HAP-1 (cell line): ENCODE results near the gene ISLR2.
"Not testable (repeated sequence)": the region's sequence is repeated elsewhere in the genome, so short reads cannot be mapped to it uniquely, and the experiment has no call there.

Experiments used
- DNase-seq, 2 experiments: peaks; one replicate each; pipeline ENCODE4 v3.0.0-alpha.2; 2016 to 2020; ENCODE audit warnings: low spot score in 2 of 2
- H3K27me3 ChIP-seq: fragments of 250-450 bp; sonication (Bioruptor Pico); 2 replicates; pipeline ENCODE4 v1.5.1; 2020; ENCODE audit warnings: low read depth, mild to moderate bottlenecking, moderate library complexity
- H3K36me3 ChIP-seq: fragments of 250-450 bp; sonication (Bioruptor Pico); replicated peaks from 2 replicates; pipeline ENCODE4 v1.5.1; 2020; ENCODE audit warnings: mild to moderate bottlenecking
- H3K4me1 ChIP-seq: fragments of 250-450 bp; sonication (Bioruptor Pico); 2 replicates; pipeline ENCODE4 v1.5.1; 2020; ENCODE audit warnings: mild to moderate bottlenecking
- H3K4me3 ChIP-seq: fragments of 250-450 bp; sonication (Bioruptor Pico); 2 replicates; pipeline ENCODE4 v1.5.1; 2020; ENCODE audit warnings: mild to moderate bottlenecking, moderate library complexity
- H3K9me3 ChIP-seq: fragments of 250-450 bp; sonication (Bioruptor Pico); 2 replicates; pipeline ENCODE4 v1.5.1; 2020; ENCODE audit warnings: mild to moderate bottlenecking, moderate library complexity
- in situ Hi-C: fragments of 300-500 bp; cut with MboI; formaldehyde crosslinking; loops from 3 replicates; pipeline ENCODE4 v1.14.3; 2020; ENCODE audit warnings: low sequenced_read_pairs, inconsistent platforms, mixed read lengths

ISLR2 gene

DNA sequence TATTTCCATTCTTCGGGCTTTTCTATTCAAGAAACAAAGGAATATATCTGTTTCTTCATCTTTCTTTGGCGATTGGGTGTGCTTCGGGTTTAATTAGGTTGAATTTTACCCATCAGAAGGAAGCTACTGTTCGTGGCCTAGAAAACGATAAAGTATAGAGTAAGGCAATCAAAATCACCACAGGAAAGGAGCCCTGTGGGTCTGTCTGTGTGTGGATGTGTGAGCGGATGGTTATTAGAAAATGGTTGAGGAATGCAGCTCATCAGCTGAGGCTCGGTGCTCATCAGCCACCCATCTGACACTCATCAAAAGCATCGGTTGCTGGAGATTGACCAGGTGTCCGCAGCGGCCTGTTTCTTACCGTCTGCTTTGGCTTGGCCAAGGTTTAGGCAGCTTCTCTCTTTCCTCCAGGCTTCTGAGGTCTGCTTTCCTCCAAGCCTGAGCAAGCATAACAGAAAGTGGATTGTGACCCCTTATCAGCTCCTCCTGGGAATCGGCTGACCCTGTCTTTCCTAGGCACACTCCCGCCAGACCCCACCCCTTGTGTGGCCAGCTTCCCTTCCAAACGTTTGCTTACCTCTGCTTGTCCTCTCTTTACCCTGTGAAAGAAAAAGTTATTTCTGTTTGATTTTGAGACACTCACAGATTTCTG is 25.5 kb downstream of the ISLR2 start:
- Histone ChIP-seq H3K36me3 (no peaks in the 10 kb centered on the region), H3K9me3 (no peaks in the 10 kb centered on the region), H3K4me1 (no peaks in the 10 kb centered on the region), H3K4me3 (no peak overlapping the region), H3K27me3 (peaks cover 4% of the 10 kb centered on the region; the same call in 1 of the 2 replicates)
- in situ Hi-C loops, result no loop called here
- DNase-seq, result no peak

- DNase-seq, result no peak
- Histone ChIP-seq H3K36me3 (no peaks in the 10 kb centered on the region), H3K4me3 (no peak overlapping the region), H3K4me1 (no peaks in the 10 kb centered on the region), H3K27me3 (peaks cover 4% of the 10 kb centered on the region; the same call in 1 of the 2 replicates), H3K9me3 (no peaks in the 10 kb centered on the region)
- in situ Hi-C loops, result no loop called here
Measured at GRCh38 chr15:74156678-74157411, 26.5 kb downstream of the ISLR2 start.

GRCh38 chr15:74157868-74158827 is 27.8 kb downstream of the ISLR2 start:
- in situ Hi-C loops, result no loop called here
- Histone ChIP-seq H3K4me1 (no peaks in the 10 kb centered on the region), H3K4me3 (no peak overlapping the region), H3K27me3 (peaks cover 4% of the 10 kb centered on the region; the same call in 1 of the 2 replicates), H3K36me3 (no peaks in the 10 kb centered on the region), H3K9me3 (no peaks in the 10 kb centered on the region)
- DNase-seq, result no peak

DNA sequence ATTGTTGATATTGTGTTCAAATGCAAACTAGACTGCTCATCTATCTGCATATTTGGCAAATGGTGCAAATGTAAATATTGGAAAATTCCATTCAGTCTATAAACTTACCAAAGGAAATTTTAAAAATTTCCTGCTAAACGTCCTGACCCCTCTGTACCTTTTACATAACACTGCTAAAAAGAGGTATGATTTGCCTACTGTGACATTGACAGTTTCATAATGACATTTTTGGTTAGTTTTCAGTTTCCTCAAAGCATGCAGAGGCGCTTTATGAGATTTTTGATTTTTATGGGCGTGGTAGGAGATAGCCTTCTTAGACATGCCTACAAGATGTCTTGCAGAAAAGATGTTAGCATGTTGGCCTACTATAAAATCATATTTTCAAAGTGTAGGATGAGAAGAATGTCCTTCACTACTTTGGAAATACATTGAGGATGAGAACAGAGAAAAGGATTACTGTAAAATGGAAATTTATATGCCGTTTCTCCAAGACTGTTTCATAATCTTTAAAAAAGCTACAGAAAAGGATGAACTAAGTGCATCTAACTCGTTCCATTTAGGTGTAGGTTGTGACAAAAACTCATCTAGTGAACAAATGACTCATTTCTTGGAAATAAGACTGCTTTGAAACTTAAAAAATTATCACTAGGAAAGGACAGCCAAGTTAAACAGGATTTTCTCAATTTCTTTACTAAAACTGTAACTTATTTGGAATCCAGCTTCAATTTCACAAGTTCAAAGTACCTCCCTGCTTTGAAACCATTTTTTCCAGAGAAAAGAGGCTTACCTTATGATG is 28.7 kb downstream of the ISLR2 start:
- no peak for DNase-seq
- H3K36me3 ChIP-seq, result no peaks in the 10 kb centered on the region
- in situ Hi-C loops, result no loop called here
- no peaks in the 10 kb centered on the region for H3K4me1 ChIP-seq
- H3K27me3 ChIP-seq, result peaks cover 7% of the 10 kb centered on the region; the same call in 1 of the 2 replicates
- no peak overlapping the region for H3K4me3 ChIP-seq
- H3K9me3 ChIP-seq, result no peaks in the 10 kb centered on the region

DNA sequence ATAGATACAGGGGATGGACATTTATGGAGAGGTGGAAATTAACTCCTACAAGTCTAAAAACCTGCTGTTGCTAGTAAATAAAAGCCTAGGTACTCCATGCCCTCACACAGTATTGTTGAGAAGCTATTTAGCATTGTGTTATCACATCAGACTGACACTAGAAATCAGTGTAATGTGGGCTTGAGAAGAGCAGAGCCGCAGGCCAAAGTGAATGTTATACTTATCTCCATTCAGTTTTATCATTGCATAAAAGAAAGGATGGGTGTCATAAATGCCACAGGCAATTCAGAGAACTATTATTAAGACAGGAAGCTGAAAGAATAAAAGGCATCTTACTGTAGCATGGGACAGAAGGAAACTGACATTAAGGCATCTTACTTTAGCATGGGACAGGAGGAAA is 29.4 kb downstream of the ISLR2 start:
- Histone ChIP-seq H3K4me3 (no peak overlapping the region), H3K4me1 (no peaks in the 10 kb centered on the region), H3K36me3 (no peaks in the 10 kb centered on the region), H3K27me3 (peaks cover 10% of the 10 kb centered on the region; the same call in 1 of the 2 replicates), H3K9me3 (no peaks in the 10 kb centered on the region)
- in situ Hi-C loops, result no loop called here
- no peak for DNase-seq

GRCh38 chr15:74160390-74160789 is 30.0 kb downstream of the ISLR2 start:
- H3K9me3 ChIP-seq, in situ Hi-C loops, H3K4me3 ChIP-seq, H3K27me3 ChIP-seq, H3K36me3 ChIP-seq, DNase-seq, H3K4me1 ChIP-seq: not testable (repeated sequence)

DNA sequence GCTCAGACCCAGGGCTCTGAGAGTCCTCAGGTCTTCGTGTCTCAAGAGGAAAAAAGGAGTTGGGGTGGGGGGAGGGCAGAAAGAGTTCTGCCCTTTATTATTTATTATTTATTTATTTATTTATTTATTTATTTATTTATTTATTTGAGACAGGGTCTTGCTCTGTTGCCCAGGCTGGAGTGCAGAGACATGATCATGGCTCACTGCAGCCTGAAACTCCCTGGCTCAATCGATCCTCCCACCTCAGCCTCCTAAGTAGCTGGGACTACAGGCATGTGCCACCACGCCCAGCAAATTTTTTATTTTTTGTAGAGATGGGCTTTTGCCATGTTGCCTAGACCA is 31.8 kb downstream of the ISLR2 start:
- peaks cover 15% of the 10 kb centered on the region for H3K27me3 ChIP-seq
- DNase-seq, H3K4me1 ChIP-seq, H3K4me3 ChIP-seq, H3K9me3 ChIP-seq, in situ Hi-C loops, H3K36me3 ChIP-seq: not testable (repeated sequence)

DNA sequence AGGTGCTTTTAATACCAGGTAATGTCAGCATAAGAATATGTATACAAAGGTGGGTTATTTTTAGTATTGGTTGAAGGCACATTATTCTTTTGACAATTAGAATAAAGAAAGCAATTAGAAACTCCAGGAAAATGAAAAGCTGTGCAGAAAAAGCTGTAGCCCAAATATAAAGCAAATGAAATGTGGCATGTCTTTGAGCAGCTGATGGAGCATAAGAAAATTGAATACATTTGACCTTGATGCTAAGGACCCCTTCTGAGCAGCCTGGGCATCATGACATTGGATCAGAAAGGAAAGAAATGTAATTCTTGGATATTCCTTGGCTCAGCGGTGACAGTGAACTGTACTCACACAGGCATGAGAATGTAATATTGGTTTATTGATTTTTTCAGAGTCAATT is 35.1 kb downstream of the ISLR2 start:
- H3K4me1 ChIP-seq, result no peaks in the 10 kb centered on the region
- no peaks in the 10 kb centered on the region for H3K36me3 ChIP-seq
- no peak overlapping the region for H3K4me3 ChIP-seq
- peaks cover 11% of the 10 kb centered on the region for H3K27me3 ChIP-seq
- no peaks in the 10 kb centered on the region for H3K9me3 ChIP-seq
- no peak for DNase-seq
- in situ Hi-C loops, result no loop called here

- H3K4me1 ChIP-seq, result no peaks in the 10 kb centered on the region
- H3K9me3 ChIP-seq, result no peaks in the 10 kb centered on the region
- peaks cover 11% of the 10 kb centered on the region for H3K27me3 ChIP-seq
- H3K4me3 ChIP-seq, result no peak overlapping the region
- DNase-seq, result no peak
- no peaks in the 10 kb centered on the region for H3K36me3 ChIP-seq
- in situ Hi-C loops, result no loop called here
Measured at GRCh38 chr15:74167891-74168331, 37.5 kb downstream of the ISLR2 start.

DNA sequence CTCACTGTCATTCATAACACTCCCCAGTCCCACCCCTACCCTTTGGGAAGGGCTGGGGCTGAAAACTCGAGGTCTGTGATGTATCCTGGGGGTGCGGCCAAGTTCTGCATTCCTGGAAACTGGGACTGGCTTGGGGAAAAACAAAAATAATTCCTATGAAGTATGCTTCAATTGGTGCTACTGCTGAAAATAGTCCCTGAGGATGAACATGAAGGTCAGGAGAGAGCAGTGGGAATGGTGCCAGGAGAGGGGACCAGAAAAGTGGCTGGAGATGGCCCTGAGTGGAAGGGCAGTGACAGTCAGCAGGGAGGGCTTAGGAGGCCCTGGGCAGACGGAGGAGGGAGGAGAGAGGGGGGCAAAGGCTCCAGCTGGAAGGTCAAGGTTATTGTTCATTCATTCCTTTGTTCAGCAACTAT is 38.3 kb downstream of the ISLR2 start:
- Histone ChIP-seq H3K27me3 (peaks cover 11% of the 10 kb centered on the region), H3K9me3 (no peaks in the 10 kb centered on the region), H3K36me3 (no peaks in the 10 kb centered on the region), H3K4me1 (0 out of 2 replicates have a peak, but pooled peaks cover 3% of the 10 kb centered on the region), H3K4me3 (no peak overlapping the region)
- in situ Hi-C loops, result no loop called here
- no peak for DNase-seq

GRCh38 chr15:74170071-74170844 is 39.9 kb downstream of the ISLR2 start:
- Histone ChIP-seq H3K36me3 (no peaks in the 10 kb centered on the region), H3K9me3 (no peaks in the 10 kb centered on the region), H3K4me1 (0 out of 2 replicates have a peak, but pooled peaks cover 3% of the 10 kb centered on the region), H3K4me3 (no peak overlapping the region), H3K27me3 (peaks cover 5% of the 10 kb centered on the region; the same call in 1 of the 2 replicates)
- no peak for DNase-seq
- in situ Hi-C loops, result no loop called here

GRCh38 chr15:74170875-74171578 is 40.6 kb downstream of the ISLR2 start:
- Histone ChIP-seq H3K27me3 (no peaks in the 10 kb centered on the region), H3K4me3 (no peak overlapping the region), H3K9me3 (no peaks in the 10 kb centered on the region), H3K36me3 (no peaks in the 10 kb centered on the region), H3K4me1 (0 out of 2 replicates have a peak, but pooled peaks cover 3% of the 10 kb centered on the region)
- in situ Hi-C loops, result no loop called here
- DNase-seq, result no peak
